Panc1 (cell line): ENCODE results near the gene ITGA8. TPM values are rescaled to one million over a fixed set of nuclear protein-coding genes. Genes with fewer than 3 reads are reported as not detected.

Experiments
- ATAC-seq: fragments of 200-7000 bp; cut with Tn5 transposase; 2 replicates; pipeline ENCODE4 v1.9.1; 2020; ENCODE audit warnings: mild to moderate bottlenecking, moderate library complexity
- BruUV-seq: library from RNA; stranded (reverse); fragments of 400-500 nt; replicated peaks from 2 replicates; lab custom pipeline; 2021; lab: Mats Ljungman, UMichigan
- CTCF ChIA-PET: fragments of 300-600 bp; sonication (Branson Sonifier 250); formaldehyde crosslinking; loops from one replicate; lab custom pipeline; 2022; ENCODE audit warnings: antibody characterized with exemption; lab: Charles Lee
- POLR2A ChIA-PET: fragments of 300-600 bp; sonication (Branson Sonifier 250); formaldehyde crosslinking; loops from one replicate; lab custom pipeline; 2022; ENCODE audit warnings: antibody characterized with exemption; lab: Charles Lee
- DNase-seq: peaks from one replicate; pipeline ENCODE4 v3.0.0-alpha.2; 2010; ENCODE audit warnings: low read depth, low spot score
- H3K27ac ChIP-seq: 2 replicates; pipeline ENCODE4 v1.5.1; 2011; ENCODE audit warnings: mild to moderate bottlenecking, low read length, inconsistent platforms
- H3K27me3 ChIP-seq: fragments of 200-500 bp; sonication (Bioruptor generic); 2 replicates; pipeline ENCODE4 v1.6.0; 2014; ENCODE audit warnings: low read length, inconsistent platforms; ENCODE audit not compliant: control insufficient read depth, insufficient read depth
- H3K36me3 ChIP-seq: fragments of 200-500 bp; sonication (Bioruptor generic); 2 replicates; pipeline ENCODE4 v1.5.1; 2014; ENCODE audit warnings: inconsistent platforms, mild to moderate bottlenecking, low read length, moderate library complexity; ENCODE audit not compliant: control insufficient read depth, insufficient read depth
- H3K4me1 ChIP-seq: 2 replicates; pipeline ENCODE4 v1.5.1; 2011; ENCODE audit warnings: inconsistent platforms, mild to moderate bottlenecking, low read length, moderate library complexity; ENCODE audit not compliant: control insufficient read depth, insufficient read depth
- H3K4me3 ChIP-seq, 2 experiments: 2 replicates each; pipeline ENCODE4 v1.5.1; 2011 to 2012; ENCODE audit warnings: low read depth in 2 of 2, low read length in 2 of 2, mild to moderate bottlenecking in 2 of 2, inconsistent platforms in 1 of 2, moderate library complexity in 1 of 2
- H3K9me3 ChIP-seq: fragments of 200-500 bp; sonication (Bioruptor generic); 2 replicates; pipeline ENCODE4 v1.5.1; 2014; ENCODE audit warnings: low read depth, mild to moderate bottlenecking, inconsistent platforms, low read length, moderate library complexity; ENCODE audit not compliant: control insufficient read depth, insufficient read depth
- POLR2AphosphoS5 ChIP-seq: IDR thresholded peaks from 2 replicates; pipeline ENCODE4 v1.6.1; 2012; ENCODE audit warnings: mild to moderate bottlenecking, low read depth, low read length, moderate library complexity
- SIN3A ChIP-seq: IDR thresholded peaks from 2 replicates; pipeline ENCODE4 v1.6.1; 2012; ENCODE audit warnings: low read depth, mild to moderate bottlenecking, low read length, moderate library complexity, borderline replicate concordance; ENCODE audit not compliant: insufficient read depth
- TCF7L2 ChIP-seq: IDR thresholded peaks from 2 replicates; pipeline ENCODE4 v1.6.1; 2011; ENCODE audit warnings: mild to moderate bottlenecking, low read depth, low read length, inconsistent platforms
- in situ Hi-C: cut with HindIII; loops from 2 replicates; pipeline ENCODE4 v1.10.0; 2016; ENCODE audit warnings: low sequenced_read_pairs, low pct_unique_long_range_greater_than_20kb
- intact Hi-C: fragments of 100-400 bp; cut with micrococcal nuclease; formaldehyde crosslinking; loops from one replicate; pipeline ENCODE4 v1.10.0; 2022; ENCODE audit not compliant: unreplicated experiment
- total RNA-seq: library from RNA; stranded (reverse); gene quantifications from one replicate; pipeline ENCODE4 v1.2.1, GENCODE V29; 2021; ENCODE audit not compliant: unreplicated experiment
- TF ChIP-seq, protein P1 (sequence below): fragments of 450-650 bp; IDR thresholded peaks from 2 replicates; pipeline ENCODE4 v1.5.1; 2017; ENCODE audit warnings: mild to moderate bottlenecking
- TF ChIP-seq, protein P2 (sequence below), 2 experiments: IDR thresholded peaks; 2 replicates each; pipeline ENCODE4 v1.6.1; 2011 to 2012; ENCODE audit warnings: low read depth in 2 of 2, control low read depth in 1 of 2, low read length in 1 of 2, mild to moderate bottlenecking in 1 of 2, moderate library complexity in 1 of 2; ENCODE audit not compliant: insufficient read depth in 1 of 2

The ITGA8 gene
- total RNA-seq, 1 experiment from 2014 or later: 0.18 TPM

DNA sequence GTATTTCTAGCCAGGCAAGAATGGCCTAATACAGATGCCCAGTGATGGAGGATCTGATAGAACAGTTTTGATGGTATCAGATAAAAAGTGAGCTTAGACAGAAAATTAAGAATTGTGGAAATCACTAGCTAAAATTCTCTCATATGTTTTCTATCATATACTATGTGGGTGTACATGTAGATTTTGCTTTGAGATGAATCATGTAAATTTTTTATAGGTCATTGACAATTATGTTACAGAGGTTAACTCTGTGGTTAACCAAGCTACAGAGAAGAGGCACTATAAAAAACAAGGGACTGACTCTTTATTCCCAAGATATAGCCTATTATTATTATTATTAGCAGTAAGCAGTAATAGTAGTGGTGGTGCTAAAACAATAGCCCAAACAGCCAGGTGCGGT lies 156.5 kb downstream of the ITGA8 start:
- no peaks in the 10 kb centered on the region for H3K27me3 ChIP-seq
- CTCF ChIA-PET: no interaction called here
- no peak for ATAC-seq
- no TSS peak for BruUV-seq
- POLR2A ChIA-PET: no interaction called here
- H3K36me3 ChIP-seq: no peaks in the 10 kb centered on the region
- H3K4me3 ChIP-seq: no peak overlapping the region
- intact Hi-C loops: no loop called here
- in situ Hi-C loops: no loop called here
- no peak overlapping the region for H3K27ac ChIP-seq
- H3K4me1 ChIP-seq: no peaks in the 10 kb centered on the region
- DNase-seq: no peak
- TF ChIP-seq, protein P1, sequence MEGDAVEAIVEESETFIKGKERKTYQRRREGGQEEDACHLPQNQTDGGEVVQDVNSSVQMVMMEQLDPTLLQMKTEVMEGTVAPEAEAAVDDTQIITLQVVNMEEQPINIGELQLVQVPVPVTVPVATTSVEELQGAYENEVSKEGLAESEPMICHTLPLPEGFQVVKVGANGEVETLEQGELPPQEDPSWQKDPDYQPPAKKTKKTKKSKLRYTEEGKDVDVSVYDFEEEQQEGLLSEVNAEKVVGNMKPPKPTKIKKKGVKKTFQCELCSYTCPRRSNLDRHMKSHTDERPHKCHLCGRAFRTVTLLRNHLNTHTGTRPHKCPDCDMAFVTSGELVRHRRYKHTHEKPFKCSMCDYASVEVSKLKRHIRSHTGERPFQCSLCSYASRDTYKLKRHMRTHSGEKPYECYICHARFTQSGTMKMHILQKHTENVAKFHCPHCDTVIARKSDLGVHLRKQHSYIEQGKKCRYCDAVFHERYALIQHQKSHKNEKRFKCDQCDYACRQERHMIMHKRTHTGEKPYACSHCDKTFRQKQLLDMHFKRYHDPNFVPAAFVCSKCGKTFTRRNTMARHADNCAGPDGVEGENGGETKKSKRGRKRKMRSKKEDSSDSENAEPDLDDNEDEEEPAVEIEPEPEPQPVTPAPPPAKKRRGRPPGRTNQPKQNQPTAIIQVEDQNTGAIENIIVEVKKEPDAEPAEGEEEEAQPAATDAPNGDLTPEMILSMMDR: no peak
- TF ChIP-seq TCF7L2 (no peak), POLR2AphosphoS5 (no peak), SIN3A (no peak)
- TF ChIP-seq, protein P2, sequence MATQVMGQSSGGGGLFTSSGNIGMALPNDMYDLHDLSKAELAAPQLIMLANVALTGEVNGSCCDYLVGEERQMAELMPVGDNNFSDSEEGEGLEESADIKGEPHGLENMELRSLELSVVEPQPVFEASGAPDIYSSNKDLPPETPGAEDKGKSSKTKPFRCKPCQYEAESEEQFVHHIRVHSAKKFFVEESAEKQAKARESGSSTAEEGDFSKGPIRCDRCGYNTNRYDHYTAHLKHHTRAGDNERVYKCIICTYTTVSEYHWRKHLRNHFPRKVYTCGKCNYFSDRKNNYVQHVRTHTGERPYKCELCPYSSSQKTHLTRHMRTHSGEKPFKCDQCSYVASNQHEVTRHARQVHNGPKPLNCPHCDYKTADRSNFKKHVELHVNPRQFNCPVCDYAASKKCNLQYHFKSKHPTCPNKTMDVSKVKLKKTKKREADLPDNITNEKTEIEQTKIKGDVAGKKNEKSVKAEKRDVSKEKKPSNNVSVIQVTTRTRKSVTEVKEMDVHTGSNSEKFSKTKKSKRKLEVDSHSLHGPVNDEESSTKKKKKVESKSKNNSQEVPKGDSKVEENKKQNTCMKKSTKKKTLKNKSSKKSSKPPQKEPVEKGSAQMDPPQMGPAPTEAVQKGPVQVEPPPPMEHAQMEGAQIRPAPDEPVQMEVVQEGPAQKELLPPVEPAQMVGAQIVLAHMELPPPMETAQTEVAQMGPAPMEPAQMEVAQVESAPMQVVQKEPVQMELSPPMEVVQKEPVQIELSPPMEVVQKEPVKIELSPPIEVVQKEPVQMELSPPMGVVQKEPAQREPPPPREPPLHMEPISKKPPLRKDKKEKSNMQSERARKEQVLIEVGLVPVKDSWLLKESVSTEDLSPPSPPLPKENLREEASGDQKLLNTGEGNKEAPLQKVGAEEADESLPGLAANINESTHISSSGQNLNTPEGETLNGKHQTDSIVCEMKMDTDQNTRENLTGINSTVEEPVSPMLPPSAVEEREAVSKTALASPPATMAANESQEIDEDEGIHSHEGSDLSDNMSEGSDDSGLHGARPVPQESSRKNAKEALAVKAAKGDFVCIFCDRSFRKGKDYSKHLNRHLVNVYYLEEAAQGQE (IDR thresholded peaks at IDR 0.05; ENCODE audit: insufficient read depth in 1 of 2, low read depth in 2 of 2, low read length in 1 of 2): no peak
- no peaks in the 10 kb centered on the region for H3K9me3 ChIP-seq

DNA sequence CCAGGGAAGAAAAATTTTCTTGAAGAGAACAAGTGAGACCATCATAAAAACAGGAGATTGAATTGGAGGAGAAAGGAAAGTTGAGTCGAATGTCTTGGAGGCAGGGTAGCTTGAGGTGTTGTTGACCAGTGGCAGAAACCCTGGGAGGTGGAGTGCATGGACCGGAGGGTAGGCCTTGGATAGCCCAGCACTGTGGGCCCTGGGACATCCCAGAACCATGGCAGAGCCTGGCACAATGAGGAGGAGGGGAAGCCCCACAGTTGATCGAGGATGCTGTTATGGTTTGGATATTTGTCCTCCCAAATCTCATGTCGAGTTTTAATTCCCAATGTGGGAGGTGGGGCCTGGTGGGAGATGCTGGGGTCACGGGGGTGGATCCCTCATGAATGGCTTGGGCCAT lies 157.1 kb downstream of the ITGA8 start:
- Histone ChIP-seq H3K4me1 (no peaks in the 10 kb centered on the region), H3K4me3 (no peak overlapping the region), H3K9me3 (no peaks in the 10 kb centered on the region), H3K36me3 (no peaks in the 10 kb centered on the region), H3K27me3 (no peaks in the 10 kb centered on the region), H3K27ac (no peak overlapping the region)
- ChIA-PET POLR2A (no interaction called here), CTCF (no interaction called here)
- TF ChIP-seq SIN3A (no peak), POLR2AphosphoS5 (no peak), TCF7L2 (no peak)
- TF ChIP-seq, protein P2 (IDR thresholded peaks at IDR 0.05; ENCODE audit: insufficient read depth in 1 of 2, low read depth in 2 of 2, low read length in 1 of 2): no peak
- TF ChIP-seq, protein P1: no peak
- no TSS peak for BruUV-seq
- in situ Hi-C loops: no loop called here
- ATAC-seq (no peak), DNase-seq (no peak)
- intact Hi-C loops: no loop called here
